ENCODE results near the gene MYLK4. TPM values are rescaled to one million over a fixed set of nuclear protein-coding genes. Genes with fewer than 3 reads are reported as not detected.

The MYLK4 gene
- total and polyA plus RNA-seq, 4 donors = 0.07 to 0.65 (median 0.39) TPM

DNA sequence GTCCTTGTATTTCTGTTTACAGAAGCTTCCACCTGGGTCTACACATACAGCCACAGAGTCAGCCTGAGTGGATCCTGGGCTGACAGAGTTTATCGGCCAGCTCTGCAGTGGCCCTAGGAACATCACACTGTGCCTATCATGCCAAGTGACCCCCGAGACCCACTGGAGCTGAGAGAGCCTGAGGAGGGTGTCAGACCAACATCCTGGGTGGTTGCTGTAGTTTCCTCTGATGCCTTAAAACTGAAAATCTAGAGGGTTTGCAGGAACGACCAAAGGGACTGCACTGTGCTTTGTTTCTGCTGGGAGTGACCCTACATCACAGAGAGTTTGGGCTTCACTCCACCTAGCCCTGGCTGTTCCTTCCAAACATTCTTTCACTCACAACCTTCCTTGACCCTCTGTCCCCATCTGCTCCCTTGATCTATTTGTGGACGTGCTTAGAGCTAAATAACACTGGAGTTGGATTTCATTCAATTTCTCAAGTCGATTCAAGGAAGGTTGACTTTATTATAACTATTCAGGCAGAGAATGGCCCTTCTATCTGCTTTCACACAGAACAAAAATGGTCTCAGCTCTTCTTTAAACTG lies 18.1 kb downstream of the MYLK4 start:
- 57% methylated on average over 5 of the region's 5 CpGs for WGBS
- Histone ChIP-seq H3K9me3 (ENCODE audit: control insufficient read depth in 4 of 4, low read length in 3 of 4) (no peaks in the 10 kb centered on the region), H3K27me3 (ENCODE audit: control insufficient read depth in 4 of 4, insufficient read depth in 4 of 4, low read length in 3 of 4) (no peaks in the 10 kb centered on the region), H3K36me3 (ENCODE audit: control insufficient read depth in 4 of 4, insufficient read depth in 3 of 4, low read depth in 1 of 4, low read length in 3 of 4) (no peaks in the 10 kb centered on the region), H3K27ac (ENCODE audit: low read depth in 1 of 2, low read length in 2 of 2) (no peak overlapping the region), H3K4me3 (ENCODE audit: low read depth in 1 of 3, low read length in 3 of 3) (no peak overlapping the region), H3K4me1 (ENCODE audit: control insufficient read depth in 4 of 4, insufficient read depth in 4 of 4, low read length in 3 of 4) (no peaks in the 10 kb centered on the region), H3K9ac (ENCODE audit: low read depth in 1 of 2, low read length in 2 of 2) (no peak overlapping the region)
- no peak for DNase-seq (ENCODE audit: low spot score)
- TF ChIP-seq JUND (IDR thresholded peaks at IDR 0.05) (no peak), SP1 (IDR thresholded peaks at IDR 0.05) (no peak), GABPA (IDR thresholded peaks at IDR 0.05 in 1 of 2, conservative IDR thresholded peaks at IDR 0.05 in 1 of 2) (no peak), NR2F2 (IDR thresholded peaks at IDR 0.05) (no peak), RAD21 (IDR thresholded peaks at IDR 0.05) (no peak), HNF4G (IDR thresholded peaks at IDR 0.05) (no peak), YY1 (IDR thresholded peaks at IDR 0.05) (no peak), FOXA2 (IDR thresholded peaks at IDR 0.05) (no peak), TAF1 (conservative IDR thresholded peaks at IDR 0.05) (no peak), HNF4A (conservative IDR thresholded peaks at IDR 0.05) (no peak), EGR1 (IDR thresholded peaks at IDR 0.05; ENCODE audit: low read depth in 2 of 2) (no peak), FOXA1 (IDR thresholded peaks at IDR 0.05) (no peak)
- TF ChIP-seq, protein P1, sequence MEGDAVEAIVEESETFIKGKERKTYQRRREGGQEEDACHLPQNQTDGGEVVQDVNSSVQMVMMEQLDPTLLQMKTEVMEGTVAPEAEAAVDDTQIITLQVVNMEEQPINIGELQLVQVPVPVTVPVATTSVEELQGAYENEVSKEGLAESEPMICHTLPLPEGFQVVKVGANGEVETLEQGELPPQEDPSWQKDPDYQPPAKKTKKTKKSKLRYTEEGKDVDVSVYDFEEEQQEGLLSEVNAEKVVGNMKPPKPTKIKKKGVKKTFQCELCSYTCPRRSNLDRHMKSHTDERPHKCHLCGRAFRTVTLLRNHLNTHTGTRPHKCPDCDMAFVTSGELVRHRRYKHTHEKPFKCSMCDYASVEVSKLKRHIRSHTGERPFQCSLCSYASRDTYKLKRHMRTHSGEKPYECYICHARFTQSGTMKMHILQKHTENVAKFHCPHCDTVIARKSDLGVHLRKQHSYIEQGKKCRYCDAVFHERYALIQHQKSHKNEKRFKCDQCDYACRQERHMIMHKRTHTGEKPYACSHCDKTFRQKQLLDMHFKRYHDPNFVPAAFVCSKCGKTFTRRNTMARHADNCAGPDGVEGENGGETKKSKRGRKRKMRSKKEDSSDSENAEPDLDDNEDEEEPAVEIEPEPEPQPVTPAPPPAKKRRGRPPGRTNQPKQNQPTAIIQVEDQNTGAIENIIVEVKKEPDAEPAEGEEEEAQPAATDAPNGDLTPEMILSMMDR (IDR thresholded peaks at IDR 0.05; ENCODE audit: low read depth, low read length, missing input control) = no peak
- TF ChIP-seq, protein P2, sequence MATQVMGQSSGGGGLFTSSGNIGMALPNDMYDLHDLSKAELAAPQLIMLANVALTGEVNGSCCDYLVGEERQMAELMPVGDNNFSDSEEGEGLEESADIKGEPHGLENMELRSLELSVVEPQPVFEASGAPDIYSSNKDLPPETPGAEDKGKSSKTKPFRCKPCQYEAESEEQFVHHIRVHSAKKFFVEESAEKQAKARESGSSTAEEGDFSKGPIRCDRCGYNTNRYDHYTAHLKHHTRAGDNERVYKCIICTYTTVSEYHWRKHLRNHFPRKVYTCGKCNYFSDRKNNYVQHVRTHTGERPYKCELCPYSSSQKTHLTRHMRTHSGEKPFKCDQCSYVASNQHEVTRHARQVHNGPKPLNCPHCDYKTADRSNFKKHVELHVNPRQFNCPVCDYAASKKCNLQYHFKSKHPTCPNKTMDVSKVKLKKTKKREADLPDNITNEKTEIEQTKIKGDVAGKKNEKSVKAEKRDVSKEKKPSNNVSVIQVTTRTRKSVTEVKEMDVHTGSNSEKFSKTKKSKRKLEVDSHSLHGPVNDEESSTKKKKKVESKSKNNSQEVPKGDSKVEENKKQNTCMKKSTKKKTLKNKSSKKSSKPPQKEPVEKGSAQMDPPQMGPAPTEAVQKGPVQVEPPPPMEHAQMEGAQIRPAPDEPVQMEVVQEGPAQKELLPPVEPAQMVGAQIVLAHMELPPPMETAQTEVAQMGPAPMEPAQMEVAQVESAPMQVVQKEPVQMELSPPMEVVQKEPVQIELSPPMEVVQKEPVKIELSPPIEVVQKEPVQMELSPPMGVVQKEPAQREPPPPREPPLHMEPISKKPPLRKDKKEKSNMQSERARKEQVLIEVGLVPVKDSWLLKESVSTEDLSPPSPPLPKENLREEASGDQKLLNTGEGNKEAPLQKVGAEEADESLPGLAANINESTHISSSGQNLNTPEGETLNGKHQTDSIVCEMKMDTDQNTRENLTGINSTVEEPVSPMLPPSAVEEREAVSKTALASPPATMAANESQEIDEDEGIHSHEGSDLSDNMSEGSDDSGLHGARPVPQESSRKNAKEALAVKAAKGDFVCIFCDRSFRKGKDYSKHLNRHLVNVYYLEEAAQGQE (IDR thresholded peaks at IDR 0.05) = no peak
- TF ChIP-seq, protein P3, sequence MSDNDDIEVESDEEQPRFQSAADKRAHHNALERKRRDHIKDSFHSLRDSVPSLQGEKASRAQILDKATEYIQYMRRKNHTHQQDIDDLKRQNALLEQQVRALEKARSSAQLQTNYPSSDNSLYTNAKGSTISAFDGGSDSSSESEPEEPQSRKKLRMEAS (IDR thresholded peaks at IDR 0.05) = no peak
- TF ChIP-seq, protein P4, sequence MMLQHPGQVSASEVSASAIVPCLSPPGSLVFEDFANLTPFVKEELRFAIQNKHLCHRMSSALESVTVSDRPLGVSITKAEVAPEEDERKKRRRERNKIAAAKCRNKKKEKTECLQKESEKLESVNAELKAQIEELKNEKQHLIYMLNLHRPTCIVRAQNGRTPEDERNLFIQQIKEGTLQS (IDR thresholded peaks at IDR 0.05) = no peak
- TF ChIP-seq, protein P5, sequence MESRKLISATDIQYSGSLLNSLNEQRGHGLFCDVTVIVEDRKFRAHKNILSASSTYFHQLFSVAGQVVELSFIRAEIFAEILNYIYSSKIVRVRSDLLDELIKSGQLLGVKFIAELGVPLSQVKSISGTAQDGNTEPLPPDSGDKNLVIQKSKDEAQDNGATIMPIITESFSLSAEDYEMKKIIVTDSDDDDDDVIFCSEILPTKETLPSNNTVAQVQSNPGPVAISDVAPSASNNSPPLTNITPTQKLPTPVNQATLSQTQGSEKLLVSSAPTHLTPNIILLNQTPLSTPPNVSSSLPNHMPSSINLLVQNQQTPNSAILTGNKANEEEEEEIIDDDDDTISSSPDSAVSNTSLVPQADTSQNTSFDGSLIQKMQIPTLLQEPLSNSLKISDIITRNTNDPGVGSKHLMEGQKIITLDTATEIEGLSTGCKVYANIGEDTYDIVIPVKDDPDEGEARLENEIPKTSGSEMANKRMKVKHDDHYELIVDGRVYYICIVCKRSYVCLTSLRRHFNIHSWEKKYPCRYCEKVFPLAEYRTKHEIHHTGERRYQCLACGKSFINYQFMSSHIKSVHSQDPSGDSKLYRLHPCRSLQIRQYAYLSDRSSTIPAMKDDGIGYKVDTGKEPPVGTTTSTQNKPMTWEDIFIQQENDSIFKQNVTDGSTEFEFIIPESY (IDR thresholded peaks at IDR 0.05) = no peak
